CD14-positive monocyte (primary cell): ENCODE data around the gene PSMD7. TPM values are rescaled to one million over a fixed set of nuclear protein-coding genes. Genes with fewer than 3 reads are reported as not detected.

ENCODE experiments used
- DNase-seq, 3 donors: peaks; one replicate each; pipeline ENCODE4 v3.0.0-alpha.2; 2011 to 2022
- H2AFZ ChIP-seq: 2 replicates; pipeline ENCODE4 v1.6.0; 2012; ENCODE audit warnings: mild to moderate bottlenecking, low read depth, low read length, inconsistent platforms; ENCODE audit not compliant: insufficient read depth, poor library complexity, severe bottlenecking
- H3K27ac ChIP-seq, 2 donors: 1 replicate in 1 of 2; 2 replicates in 1 of 2; pipeline ENCODE4 v1.5.1; 2012 to 2013; ENCODE audit warnings: low read length in 2 of 2, control low read depth in 1 of 2, inconsistent platforms in 1 of 2, low read depth in 1 of 2, mild to moderate bottlenecking in 1 of 2
- H3K27me3 ChIP-seq, 2 donors: one replicate each; pipeline versions ENCODE4 v1.6.0 to v1.6.1; 2011 to 2013; ENCODE audit warnings: low read length in 2 of 2; ENCODE audit not compliant: control insufficient read depth in 2 of 2, insufficient read depth in 2 of 2
- H3K36me3 ChIP-seq, 2 donors: replicated peaks in 1 of 2; 1 replicate in 1 of 2; 2 replicates in 1 of 2; pipeline versions ENCODE4 v1.5.1 to v1.6.1; 2012 to 2013; ENCODE audit warnings: low read length in 2 of 2, control low read depth in 1 of 2, inconsistent platforms in 1 of 2, mild to moderate bottlenecking in 1 of 2; ENCODE audit not compliant: insufficient read depth in 2 of 2, control insufficient read depth in 1 of 2
- H3K4me1 ChIP-seq, 2 donors: 1 replicate in 1 of 2; 2 replicates in 1 of 2; pipeline versions ENCODE4 v1.5.1 to v1.6.1; 2012 to 2013; ENCODE audit warnings: low read length in 2 of 2, control low read depth in 1 of 2, inconsistent platforms in 1 of 2, mild to moderate bottlenecking in 1 of 2, moderate library complexity in 1 of 2; ENCODE audit not compliant: insufficient read depth in 2 of 2, control insufficient read depth in 1 of 2
- H3K4me2 ChIP-seq: replicated peaks from 2 replicates; pipeline ENCODE3; 2012; ENCODE audit warnings: low read length, moderate library complexity, mild to moderate bottlenecking; ENCODE audit not compliant: poor library complexity, severe bottlenecking; ENCODE audit errors: extremely low read depth
- H3K4me3 ChIP-seq, 3 experiments: fragments of 200-600 bp in 1 of 3; sonication (generic) in 1 of 3; replicated peaks in 1 of 3; 1 replicate in 2 of 3; 2 replicates in 1 of 3; pipeline ENCODE4 v1.5.1; 2011 to 2013; ENCODE audit warnings: low read length in 3 of 3, mild to moderate bottlenecking in 3 of 3, control low read depth in 2 of 3, low read depth in 2 of 3, inconsistent platforms in 1 of 3, moderate library complexity in 1 of 3
- H3K79me2 ChIP-seq: 2 replicates; pipeline ENCODE4 v1.6.0; 2012; ENCODE audit warnings: mild to moderate bottlenecking, control low read depth, inconsistent platforms, low read length, moderate library complexity; ENCODE audit not compliant: insufficient read depth
- H3K9ac ChIP-seq: 2 replicates; pipeline ENCODE4 v1.6.0; 2017; ENCODE audit warnings: low read length, mild to moderate bottlenecking; ENCODE audit not compliant: insufficient read depth, poor library complexity, severe bottlenecking
- H3K9me3 ChIP-seq, 2 donors: replicated peaks in 1 of 2; 1 replicate in 1 of 2; 2 replicates in 1 of 2; pipeline versions ENCODE4 v1.5.1 to v1.6.1; 2012 to 2013; ENCODE audit warnings: low read length in 2 of 2, control low read depth in 1 of 2; ENCODE audit not compliant: control insufficient read depth in 1 of 2, insufficient read depth in 1 of 2
- H4K20me1 ChIP-seq: 2 replicates; pipeline ENCODE4 v1.6.0; 2012; ENCODE audit warnings: mild to moderate bottlenecking, low read length, control low read depth, moderate library complexity; ENCODE audit not compliant: insufficient read depth
- H3K27ac Mint-ChIP-seq, 7 donors: one replicate each; pipeline ENCODE4 v1.8.0; 2020; ENCODE audit warnings: mild to moderate bottlenecking in 7 of 7, mixed read lengths in 7 of 7, moderate library complexity in 6 of 7, inconsistent platforms in 2 of 7
- H3K27me3 Mint-ChIP-seq, 3 donors: one replicate each; pipeline ENCODE4 v1.8.0; 2021 to 2022; ENCODE audit warnings: low read depth in 3 of 3, mild to moderate bottlenecking in 3 of 3, mixed read lengths in 3 of 3, moderate library complexity in 3 of 3, inconsistent platforms in 1 of 3
- H3K36me3 Mint-ChIP-seq, 2 donors: one replicate each; pipeline ENCODE4 v1.8.0; 2020; ENCODE audit warnings: mixed read lengths in 2 of 2, inconsistent platforms in 1 of 2, mild to moderate bottlenecking in 1 of 2
- H3K4me1 Mint-ChIP-seq: one replicate; pipeline ENCODE4 v1.8.0; 2020; ENCODE audit warnings: mild to moderate bottlenecking, mixed read lengths
- H3K4me3 Mint-ChIP-seq, 2 donors: one replicate each; pipeline ENCODE4 v1.8.0; 2020; ENCODE audit warnings: mild to moderate bottlenecking in 2 of 2, mixed read lengths in 2 of 2, moderate library complexity in 1 of 2
- H3K9me3 Mint-ChIP-seq, 7 donors: one replicate each; pipeline ENCODE4 v1.8.0; 2020 to 2022; ENCODE audit warnings: mixed read lengths in 7 of 7, mild to moderate bottlenecking in 6 of 7, moderate library complexity in 6 of 7, inconsistent platforms in 2 of 7
- WGBS: methylation state at CpG from one replicate; pipeline ENCODE4 v1.1.5; 2013; ENCODE audit warnings: missing lambda C conversion rate; ENCODE audit not compliant: insufficient coverage; 5-methylcytosine and 5-hydroxymethylcytosine counted together
- intact Hi-C, 2 donors: fragments of 100-400 bp; cut with micrococcal nuclease; formaldehyde crosslinking; loops; one replicate each; pipeline versions ENCODE4 v1.15.0 to v1.15.1; 2023
- polyA plus RNA-seq, 3 donors: library from polyadenylated mRNA; depleted of rRNA in 1 of 3; unstranded in 2 of 3; stranded (reverse) in 1 of 3; fragments of 300-500 nt in 2 of 3; fragments of >200 nt in 1 of 3; fragmentation: Illumina TruSeq in 2 of 3; gene quantifications; 1 replicate in 2 of 3; 2 replicates in 1 of 3; pipeline ENCODE4 v1.2.3, GENCODE V29; 2012 to 2021
- TF ChIP-seq, protein P1 (sequence below): fragments of 200-600 bp; IDR thresholded peaks from one replicate; pipeline ENCODE4 v1.8.0; 2022; ENCODE audit warnings: antibody characterized with exemption, mild to moderate bottlenecking

PSMD7 gene
- polyA plus RNA-seq, 3 donors = 61.3 to 118 (median 96.7) TPM

DNA sequence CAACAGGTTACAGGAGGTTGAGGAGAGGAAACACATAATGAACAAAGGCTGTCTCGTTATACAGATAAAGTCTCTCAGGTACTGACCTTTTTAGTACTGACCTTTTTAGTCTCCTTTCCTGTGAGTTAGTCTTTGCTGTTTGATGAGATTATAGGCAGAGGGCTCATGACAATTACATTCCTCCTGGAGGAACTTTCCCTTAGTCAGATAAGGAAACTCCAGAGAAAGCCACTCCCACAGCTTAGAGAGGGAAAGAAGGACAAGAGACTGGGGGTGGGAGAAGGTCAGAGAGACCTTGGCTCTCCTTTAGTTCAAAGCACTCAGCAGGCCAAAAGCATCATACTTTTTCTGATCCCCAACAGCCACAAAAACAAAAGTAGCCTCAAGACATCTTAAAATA, 15.3 kb upstream of the PSMD7 start:
- H3K4me1 Mint-ChIP-seq = peaks cover 2% of the 10 kb centered on the region
- peaks cover 2 to 11% (median 7%) of the 10 kb centered on the region in 7 donors for H3K9me3 Mint-ChIP-seq
- TF ChIP-seq, protein P1, sequence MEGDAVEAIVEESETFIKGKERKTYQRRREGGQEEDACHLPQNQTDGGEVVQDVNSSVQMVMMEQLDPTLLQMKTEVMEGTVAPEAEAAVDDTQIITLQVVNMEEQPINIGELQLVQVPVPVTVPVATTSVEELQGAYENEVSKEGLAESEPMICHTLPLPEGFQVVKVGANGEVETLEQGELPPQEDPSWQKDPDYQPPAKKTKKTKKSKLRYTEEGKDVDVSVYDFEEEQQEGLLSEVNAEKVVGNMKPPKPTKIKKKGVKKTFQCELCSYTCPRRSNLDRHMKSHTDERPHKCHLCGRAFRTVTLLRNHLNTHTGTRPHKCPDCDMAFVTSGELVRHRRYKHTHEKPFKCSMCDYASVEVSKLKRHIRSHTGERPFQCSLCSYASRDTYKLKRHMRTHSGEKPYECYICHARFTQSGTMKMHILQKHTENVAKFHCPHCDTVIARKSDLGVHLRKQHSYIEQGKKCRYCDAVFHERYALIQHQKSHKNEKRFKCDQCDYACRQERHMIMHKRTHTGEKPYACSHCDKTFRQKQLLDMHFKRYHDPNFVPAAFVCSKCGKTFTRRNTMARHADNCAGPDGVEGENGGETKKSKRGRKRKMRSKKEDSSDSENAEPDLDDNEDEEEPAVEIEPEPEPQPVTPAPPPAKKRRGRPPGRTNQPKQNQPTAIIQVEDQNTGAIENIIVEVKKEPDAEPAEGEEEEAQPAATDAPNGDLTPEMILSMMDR = no peak
- Histone ChIP-seq H3K4me2 (no peak overlapping the region), H3K27me3 (no peaks in the 10 kb centered on the region), H3K36me3 (no peaks in the 10 kb centered on the region), H3K4me1 (no peaks in the 10 kb centered on the region), H2AFZ (no peak overlapping the region), H3K9ac (no peak overlapping the region), H3K4me3 (no peak overlapping the region), H3K27ac (no peak overlapping the region), H3K79me2 (no peaks in the 10 kb centered on the region), H3K9me3 (no peaks in the 10 kb centered on the region), H4K20me1 (no peaks in the 10 kb centered on the region)
- peaks cover 1 to 15% (median 4%) of the 10 kb centered on the region in 3 donors for H3K27me3 Mint-ChIP-seq
- H3K4me3 Mint-ChIP-seq = no peak overlapping the region
- H3K27ac Mint-ChIP-seq = no peak overlapping the region
- 100% methylated on average over 1 of the region's 1 CpG for WGBS
- intact Hi-C loops = no loop called here
- no peaks in the 10 kb centered on the region for H3K36me3 Mint-ChIP-seq
- DNase-seq = no peak

GRCh38 chr16:74283716-74284115, 12.9 kb upstream of the PSMD7 start:
- Histone ChIP-seq H3K4me3 (no peak overlapping the region), H2AFZ (no peak overlapping the region), H3K36me3 (no peaks in the 10 kb centered on the region), H3K27me3 (no peaks in the 10 kb centered on the region), H4K20me1 (no peaks in the 10 kb centered on the region), H3K9ac (no peak overlapping the region), H3K4me1 (no peaks in the 10 kb centered on the region), H3K79me2 (no peaks in the 10 kb centered on the region), H3K27ac (no peak overlapping the region), H3K9me3 (no peaks in the 10 kb centered on the region), H3K4me2 (no peak overlapping the region)
- H3K9me3 Mint-ChIP-seq = peaks cover 2 to 11% (median 7%) of the 10 kb centered on the region in 7 donors
- H3K36me3 Mint-ChIP-seq = no peaks in the 10 kb centered on the region
- no peak for DNase-seq
- H3K27me3 Mint-ChIP-seq = peaks cover 1 to 15% (median 4%) of the 10 kb centered on the region in 3 donors
- peaks cover 2% of the 10 kb centered on the region for H3K4me1 Mint-ChIP-seq
- WGBS = 95% methylated on average over 3 of the region's 4 CpGs
- TF ChIP-seq, protein P1 = no peak
- no peak overlapping the region for H3K27ac Mint-ChIP-seq
- intact Hi-C loops = no loop called here
- H3K4me3 Mint-ChIP-seq = no peak overlapping the region
